HEK293T (cell line): Measurements from ENCODE around the gene DNAJC1.

Experiments
- ARNT ChIP-seq: fragments of 450-650 bp; IDR thresholded peaks from 2 replicates; pipeline ENCODE4 v1.6.1; 2017; ENCODE audit warnings: mild to moderate bottlenecking
- BHLHE40 ChIP-seq: fragments of 450-650 bp; IDR thresholded peaks from 2 replicates; pipeline ENCODE4 v1.6.1; 2016; ENCODE audit warnings: mild to moderate bottlenecking, moderate library complexity, borderline replicate concordance
- ELF4 ChIP-seq: fragments of 450-650 bp; IDR thresholded peaks from 2 replicates; pipeline ENCODE4 v1.6.1; 2017; ENCODE audit warnings: antibody characterized with exemption
- FOXA1 ChIP-seq: fragments of 450-650 bp; IDR thresholded peaks from 2 replicates; pipeline ENCODE4 v1.6.1; 2016; ENCODE audit warnings: mild to moderate bottlenecking
- FOXM1 ChIP-seq: fragments of 450-650 bp; IDR thresholded peaks from 2 replicates; pipeline ENCODE4 v1.6.1; 2017; ENCODE audit warnings: mild to moderate bottlenecking, borderline replicate concordance
- L3MBTL2 ChIP-seq: fragments of 450-650 bp; conservative IDR thresholded peaks from 2 replicates; pipeline ENCODE4 v1.6.1; 2016; ENCODE audit warnings: mild to moderate bottlenecking
- LEF1 ChIP-seq: fragments of 450-650 bp; IDR thresholded peaks from 2 replicates; pipeline ENCODE4 v1.6.1; 2017; ENCODE audit warnings: mild to moderate bottlenecking, borderline replicate concordance
- NFRKB ChIP-seq: fragments of 450-650 bp; IDR thresholded peaks from 2 replicates; pipeline ENCODE4 v1.6.1; 2016; ENCODE audit warnings: mild to moderate bottlenecking, moderate library complexity
- PKNOX1 ChIP-seq: fragments of 450-650 bp; IDR thresholded peaks from 2 replicates; pipeline ENCODE4 v1.6.1; 2016
- SP1 ChIP-seq: fragments of 450-650 bp; IDR thresholded peaks from 2 replicates; pipeline ENCODE4 v1.6.1; 2017
- SUZ12 ChIP-seq: fragments of 450-650 bp; IDR thresholded peaks from 2 replicates; pipeline ENCODE4 v1.6.1; 2016; ENCODE audit warnings: mild to moderate bottlenecking
- TARDBP ChIP-seq: fragments of 450-650 bp; IDR thresholded peaks from 2 replicates; pipeline ENCODE4 v1.6.1; 2016

- TF ChIP-seq ELF4 (no peak), SP1 (no peak), FOXM1 (no peak), FOXA1 (no peak), L3MBTL2 (no peak), TARDBP (no peak), LEF1 (no peak), NFRKB (no peak), ARNT (no peak), BHLHE40 (no peak), PKNOX1 (no peak), SUZ12 (no peak)
Measured at GRCh38 chr10:21959998-21960397, 43.5 kb downstream of the DNAJC1 start.
